Fibroblast of upper back skin (primary cell): Measurements from ENCODE around the gene FAXC.
A peak's percentile ranks its signal among the peaks of the same experiment; 100 is the strongest.
"Not testable (repeated sequence)": the region's sequence is repeated elsewhere in the genome, so short reads cannot be mapped to it uniquely, and the experiment has no call there.

Source experiments
- DNase-seq: peaks from one replicate; pipeline ENCODE4 v3.0.0-alpha.2; 2013

Gene FAXC

DNA sequence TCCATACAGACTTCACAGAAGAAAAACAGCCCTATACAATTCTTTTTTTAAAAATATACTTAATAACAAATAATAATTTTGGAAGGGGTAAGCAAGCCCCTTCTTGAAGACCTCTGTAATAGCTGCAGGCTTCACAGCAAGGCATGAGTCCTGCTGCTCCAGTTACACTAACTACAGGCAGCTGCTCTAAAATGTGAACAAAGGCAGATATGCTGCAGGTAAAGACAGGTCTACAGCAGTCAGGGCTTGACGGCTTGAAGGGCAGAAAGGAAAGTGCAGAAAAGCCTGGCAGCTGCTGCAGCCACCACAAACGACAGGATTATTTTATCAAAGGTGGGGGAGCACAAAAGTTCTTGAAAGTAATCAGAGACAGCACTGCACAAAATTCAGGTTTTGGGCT, 11.3 kb downstream of the FAXC start:
- no peak for DNase-seq

GRCh38 chr6:99335298-99335697, 14.2 kb downstream of the FAXC start:
- DNase-seq, result not testable (repeated sequence)

- DNase-seq, result peak; percentile 65
Observed at GRCh38 chr6:99334526-99335127, 14.8 kb downstream of the FAXC start.

- DNase-seq, result no peak
Observed at GRCh38 chr6:99333068-99333467, 16.4 kb downstream of the FAXC start.

- no peak for DNase-seq
Observed at GRCh38 chr6:99331531-99331930, 17.9 kb downstream of the FAXC start.

DNA sequence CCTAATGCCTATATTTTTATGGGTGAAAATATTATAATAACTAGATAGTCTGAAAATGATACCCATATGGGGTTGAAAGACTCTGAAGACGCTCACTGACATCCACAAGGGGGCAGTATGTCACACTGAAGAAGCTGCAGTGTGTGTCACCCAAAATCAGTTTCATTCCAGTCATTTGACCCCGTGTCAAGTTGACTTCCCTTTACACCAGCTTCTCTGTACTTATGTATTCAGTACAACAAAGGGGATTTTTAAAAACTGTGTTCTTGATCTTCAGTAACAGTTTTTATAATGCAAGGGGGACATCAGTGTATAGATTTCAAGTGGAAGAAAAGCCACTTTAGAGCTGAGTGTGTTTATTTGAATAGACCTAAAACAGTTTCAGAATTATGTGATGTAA, 19.3 kb downstream of the FAXC start:
- DNase-seq, result peak; percentile 68

DNA sequence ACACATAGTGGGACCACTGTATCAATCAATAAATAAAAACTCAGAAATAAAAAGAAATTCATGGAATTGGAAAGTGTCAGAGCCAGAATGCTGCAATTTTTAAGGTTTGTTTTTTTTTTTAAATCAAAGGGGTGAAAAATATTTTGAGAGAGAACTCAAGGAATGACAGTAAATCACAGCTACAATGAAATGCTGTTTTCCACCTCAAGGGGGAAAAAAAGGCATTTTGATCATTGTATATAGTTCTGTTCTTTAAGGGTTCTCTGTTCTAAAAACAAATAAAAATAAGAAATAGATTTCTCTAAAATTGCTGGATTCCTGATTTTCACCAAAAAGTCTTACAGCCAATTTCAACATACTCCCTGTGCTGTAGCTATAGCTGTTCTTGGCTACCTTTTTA, 24.5 kb downstream of the FAXC start:
- DNase-seq, result no peak

DNA sequence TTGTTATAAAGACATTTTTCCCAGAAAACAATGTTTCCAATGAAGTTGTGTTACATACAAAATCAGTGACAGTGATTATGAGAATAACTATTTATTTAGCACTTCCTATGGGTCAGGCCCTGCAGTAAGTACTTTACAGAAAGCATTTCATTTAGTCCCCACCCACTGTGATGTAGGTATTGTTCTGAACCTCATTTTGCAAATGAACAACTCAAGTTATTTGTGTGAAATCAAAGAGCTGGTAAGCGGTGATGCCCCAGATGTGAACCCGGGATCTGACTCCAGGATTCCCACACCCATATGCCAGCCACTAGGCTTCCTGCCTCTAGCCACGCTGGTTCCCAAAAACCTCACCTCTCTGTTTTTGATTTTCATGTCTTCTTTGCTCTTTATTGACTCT, 30.9 kb downstream of the FAXC start:
- no peak for DNase-seq

DNA sequence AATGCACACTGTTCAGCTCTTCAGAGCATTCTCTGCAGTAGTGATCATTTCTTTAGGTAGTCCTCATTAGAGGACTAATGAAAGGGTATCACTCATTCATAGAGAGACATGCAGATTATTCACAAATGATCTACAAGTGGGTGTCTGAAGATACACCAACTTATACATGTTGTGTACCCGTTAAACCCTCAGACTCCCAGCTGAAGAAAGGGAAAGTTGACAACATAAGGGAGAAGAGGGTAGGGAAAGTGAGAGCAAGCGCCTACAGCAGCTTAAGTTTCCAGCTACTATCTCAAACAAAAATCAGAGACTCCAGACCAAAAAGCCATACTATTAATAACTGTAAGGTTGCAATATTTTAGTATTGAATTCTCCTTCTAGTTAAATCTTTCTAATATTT, 37.1 kb downstream of the FAXC start:
- no peak for DNase-seq

- no peak for DNase-seq
Observed at GRCh38 chr6:99310553-99310952, 38.9 kb downstream of the FAXC start.

GRCh38 chr6:99309557-99309956, 39.9 kb downstream of the FAXC start:
- no peak for DNase-seq

GRCh38 chr6:99308788-99309187, 40.7 kb downstream of the FAXC start:
- DNase-seq, result no peak

- no peak for DNase-seq
Observed at GRCh38 chr6:99307295-99307907, 42.1 kb downstream of the FAXC start.

DNA sequence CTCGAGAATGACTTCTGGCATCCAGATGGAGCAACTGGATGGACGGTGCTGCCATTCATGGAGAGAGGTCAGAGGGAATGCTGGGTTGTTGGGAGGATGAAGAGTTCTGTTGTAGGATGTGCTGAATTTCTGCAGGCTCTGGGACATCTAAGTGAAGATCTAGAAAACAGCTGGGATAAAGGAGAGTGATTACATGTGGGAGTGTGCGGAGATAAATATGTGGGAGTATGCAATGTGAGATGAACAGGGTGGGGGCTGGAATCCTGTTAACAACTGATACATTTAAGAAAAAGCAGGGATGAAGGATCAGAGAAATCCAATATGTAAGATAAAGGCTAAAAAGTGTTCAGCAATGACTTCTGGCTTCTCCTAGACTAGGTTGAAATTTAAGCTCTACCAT, 43.1 kb downstream of the FAXC start:
- no peak for DNase-seq

DNA sequence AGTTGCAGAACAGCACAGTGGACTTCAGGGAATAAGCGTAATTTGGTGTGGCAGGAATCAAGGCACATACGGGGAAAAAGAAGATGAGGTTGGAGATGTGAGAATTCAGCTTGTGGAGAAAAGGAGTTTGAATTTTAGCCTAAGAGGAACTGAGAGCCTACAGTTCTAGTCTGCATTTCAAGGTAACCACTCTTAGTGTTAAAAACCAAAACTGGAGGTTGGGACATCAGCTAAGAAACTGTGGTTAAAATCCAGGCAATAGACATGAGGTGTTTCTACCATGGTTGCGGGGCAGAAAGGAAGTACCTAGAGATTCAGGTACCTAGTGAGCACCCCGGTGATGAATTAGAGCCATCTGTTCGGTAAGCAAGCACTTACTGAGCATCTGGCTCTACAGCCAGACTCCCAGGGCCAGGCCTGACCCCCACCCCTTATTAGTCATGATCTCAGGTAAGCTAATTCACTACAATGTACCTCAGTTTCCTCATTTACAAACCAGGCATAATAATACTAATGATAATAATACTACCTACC, 44.4 kb downstream of the FAXC start:
- DNase-seq, result no peak

DNA sequence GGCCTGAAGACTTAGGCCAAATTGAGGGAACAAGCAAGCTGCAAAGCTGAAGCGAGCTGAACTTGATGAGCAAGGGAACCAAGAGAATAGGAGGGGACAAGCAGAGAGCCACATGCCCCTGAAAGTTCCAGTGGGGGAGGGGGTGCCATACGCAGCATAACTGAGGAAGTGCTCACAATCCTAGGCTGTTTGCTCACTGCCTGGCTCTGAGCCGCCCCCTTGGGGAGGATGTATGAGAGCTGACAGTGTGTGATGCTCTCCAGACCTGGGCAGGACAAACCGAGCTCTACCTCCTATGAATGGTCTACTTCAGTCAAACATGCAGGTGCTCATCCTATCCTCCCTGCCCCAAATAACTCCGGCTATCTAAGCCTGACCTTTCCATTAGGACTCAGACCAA, 52.1 kb downstream of the FAXC start:
- no peak for DNase-seq

DNA sequence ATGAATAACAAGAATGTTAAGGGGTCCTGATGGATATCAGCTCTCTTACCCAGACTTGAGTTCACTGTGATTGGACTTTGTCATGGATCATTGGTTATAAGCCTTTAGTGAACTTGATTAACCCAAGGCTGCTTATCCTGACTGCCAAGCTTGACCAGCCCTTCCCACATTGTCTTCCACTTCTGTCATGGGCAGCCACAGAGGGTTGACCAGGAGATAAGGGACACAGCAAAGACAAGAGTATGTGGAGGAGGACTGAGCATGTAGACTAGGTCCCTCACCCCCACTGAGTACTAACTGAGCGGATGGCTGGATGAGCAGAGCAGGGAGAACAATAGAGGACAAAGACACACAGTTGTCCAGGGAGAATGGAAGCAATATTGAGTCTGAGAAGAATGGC, 52.5 kb downstream of the FAXC start:
- no peak for DNase-seq

DNA sequence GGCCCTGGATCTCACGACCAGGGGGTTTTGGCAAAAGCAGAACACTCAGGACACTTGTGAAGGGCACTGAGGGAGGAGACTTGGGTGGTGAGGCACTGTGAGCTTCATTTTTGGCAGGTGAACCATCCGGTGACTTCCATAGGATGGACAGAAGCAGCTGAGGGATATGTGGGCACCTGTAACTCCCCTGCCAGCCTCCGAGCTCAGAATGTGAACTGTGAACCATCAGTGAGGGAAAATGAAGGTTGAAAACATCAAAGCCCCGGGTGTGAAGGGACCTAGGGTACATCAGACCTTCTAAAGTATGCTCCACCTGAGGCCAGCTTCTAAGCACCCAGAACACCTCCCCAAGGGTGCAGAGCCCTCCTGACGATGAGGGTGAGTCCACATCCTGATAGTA, 53.2 kb downstream of the FAXC start:
- DNase-seq, result no peak

DNA sequence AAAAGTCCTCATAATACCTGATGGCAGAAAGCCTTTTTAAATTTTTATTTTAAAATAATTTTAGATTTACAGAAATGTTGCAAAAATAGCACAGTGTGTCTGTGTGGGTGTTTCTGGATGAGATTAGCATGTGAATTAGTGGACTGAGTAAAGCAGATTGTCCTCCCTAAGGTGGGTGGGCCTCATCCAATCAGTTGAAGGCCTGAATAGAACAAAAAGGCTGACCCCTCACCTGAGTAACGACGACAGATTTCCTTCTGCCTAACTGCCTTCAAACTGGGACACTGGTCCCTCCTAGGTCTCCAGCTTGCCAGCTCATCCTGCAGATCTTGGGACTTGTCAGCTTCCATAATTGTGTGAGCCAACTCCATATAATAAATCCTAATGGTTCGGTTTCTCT, 54.2 kb downstream of the FAXC start:
- no peak for DNase-seq

DNA sequence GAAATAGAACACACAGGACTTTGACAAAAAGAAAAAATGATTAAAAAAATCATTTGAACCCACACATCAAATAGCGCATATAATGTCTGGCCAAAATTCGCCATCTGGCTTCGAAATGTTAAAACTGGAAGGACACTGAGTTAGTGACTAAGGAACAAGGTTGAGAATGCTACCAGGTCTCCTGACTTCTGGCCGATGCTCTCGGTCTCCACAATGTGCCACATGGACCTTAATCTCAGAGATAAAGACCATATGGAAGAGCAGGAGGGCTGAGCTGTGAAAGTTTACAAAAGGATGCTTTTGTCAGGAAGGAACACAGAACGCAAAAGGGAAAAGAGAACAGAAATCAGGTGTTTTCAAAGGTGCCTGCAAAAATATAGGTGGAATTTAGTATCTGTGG, 54.7 kb downstream of the FAXC start:
- no peak for DNase-seq

- no peak for DNase-seq
Observed at GRCh38 chr6:99289701-99290100, 59.8 kb downstream of the FAXC start.

DNA sequence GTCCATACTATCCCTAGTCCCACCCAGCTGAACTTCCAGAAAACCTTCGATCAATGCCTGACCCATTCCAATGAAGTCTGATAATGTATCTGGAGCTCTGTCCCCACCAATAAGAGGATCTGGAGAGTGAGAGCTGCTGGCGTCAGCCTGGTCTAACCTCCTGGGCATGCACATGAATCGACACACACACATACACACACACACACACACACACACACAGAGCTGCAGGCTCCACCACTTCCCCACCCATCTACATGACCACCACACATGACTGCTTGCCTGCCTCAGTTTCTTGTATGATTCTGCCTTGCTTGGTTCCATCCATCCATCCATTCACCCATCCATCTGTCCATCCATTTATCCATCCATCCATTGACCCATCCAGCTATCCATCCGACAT, 60.8 kb downstream of the FAXC start:
- no peak for DNase-seq

DNA sequence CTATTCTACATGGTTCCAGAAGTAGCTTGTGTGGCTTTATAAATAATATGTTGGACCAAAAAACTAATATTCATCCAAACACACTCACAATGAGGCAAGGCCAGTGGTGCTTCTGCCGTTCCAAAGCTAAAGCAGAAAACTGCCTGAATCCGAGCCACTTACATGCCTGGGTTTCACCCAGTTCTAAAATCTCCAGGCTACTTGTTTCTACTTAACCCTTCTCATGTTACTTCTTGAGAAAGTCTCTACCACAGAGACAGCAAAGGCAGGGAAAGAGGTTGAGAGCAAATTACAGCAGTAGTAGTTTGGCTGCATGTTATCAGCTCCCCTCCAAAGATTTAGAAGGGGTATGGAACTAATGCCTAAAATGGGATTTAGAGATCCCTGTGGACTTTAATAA, 62.0 kb downstream of the FAXC start:
- DNase-seq, result no peak

DNA sequence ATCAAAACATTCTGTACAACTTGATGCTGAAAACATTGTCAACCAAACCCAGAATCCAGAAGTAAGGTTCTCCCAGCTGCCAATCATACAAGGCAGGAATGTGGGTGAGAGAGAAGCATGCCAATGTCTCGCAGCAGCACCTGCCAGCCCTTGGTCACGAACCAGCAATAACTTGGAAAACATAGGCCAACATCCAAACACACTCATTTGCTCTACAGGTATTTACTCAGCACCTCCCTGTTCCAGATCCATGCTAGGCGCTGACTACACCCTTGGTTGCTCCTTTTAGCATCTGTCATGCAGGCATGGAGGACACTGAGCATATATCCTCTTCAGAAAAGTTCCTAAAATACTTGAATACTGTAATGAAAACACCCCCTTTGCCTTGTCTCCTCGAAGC, 63.6 kb downstream of the FAXC start:
- DNase-seq, result no peak

DNA sequence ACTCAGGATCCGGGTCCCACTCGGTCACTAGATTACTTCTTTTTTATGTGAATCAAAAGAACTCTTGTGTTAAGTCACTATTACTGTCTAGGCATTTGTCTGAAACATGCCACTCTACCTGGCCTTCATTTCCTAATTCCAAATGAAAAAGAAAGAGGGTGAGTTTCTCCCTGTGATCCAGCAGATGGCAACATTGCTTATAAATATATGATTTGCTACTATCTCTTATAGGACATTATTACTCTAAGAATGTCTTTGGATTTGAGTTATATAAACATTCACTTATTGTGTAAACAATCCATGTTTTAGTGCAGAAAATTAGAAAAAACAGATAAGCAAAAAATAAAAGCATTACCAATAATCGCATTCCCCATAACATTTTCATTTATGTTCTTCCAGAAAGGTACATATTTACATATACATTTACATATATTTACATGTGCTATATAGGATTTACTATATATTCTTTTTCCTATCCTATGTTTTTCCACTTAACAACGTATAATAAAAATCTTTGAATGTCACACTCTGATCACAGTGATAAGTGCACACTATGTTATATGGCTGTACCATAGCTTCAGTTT, 66.9 kb downstream of the FAXC start:
- peak; percentile 7 for DNase-seq
